ENCODE measurements around the gene NOTCH1. TPM values are rescaled to one million over a fixed set of nuclear protein-coding genes. Genes with fewer than 3 reads are reported as not detected.

Gene NOTCH1
- total RNA-seq, 1 donor from 2014 or later, result 39.7 TPM

DNA sequence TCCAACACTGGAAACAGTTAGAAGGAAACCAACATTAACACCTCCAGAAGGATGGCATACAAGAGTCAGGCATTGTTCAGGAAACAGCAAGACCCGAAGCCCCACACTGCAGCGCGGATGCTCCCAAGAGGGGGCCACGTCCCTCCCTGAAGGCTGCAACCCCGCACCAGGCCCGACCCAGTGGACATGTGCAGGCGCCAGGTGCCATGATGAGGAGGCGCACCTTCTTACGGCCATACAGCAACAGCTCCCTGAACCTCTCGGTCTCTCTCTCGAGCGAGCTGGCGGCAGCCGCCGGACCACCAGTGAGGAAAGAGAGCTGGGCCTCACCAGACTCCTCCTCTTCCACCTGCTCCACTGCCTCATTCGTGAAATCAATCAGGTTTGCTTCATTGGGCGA, 83.2 kb downstream of the NOTCH1 start:
- H3K4me3 ChIP-seq (ENCODE audit: low read depth, low read length), result no peak overlapping the region
- no peak for DNase-seq (ENCODE audit: low read depth)
- TF ChIP-seq, protein P1, sequence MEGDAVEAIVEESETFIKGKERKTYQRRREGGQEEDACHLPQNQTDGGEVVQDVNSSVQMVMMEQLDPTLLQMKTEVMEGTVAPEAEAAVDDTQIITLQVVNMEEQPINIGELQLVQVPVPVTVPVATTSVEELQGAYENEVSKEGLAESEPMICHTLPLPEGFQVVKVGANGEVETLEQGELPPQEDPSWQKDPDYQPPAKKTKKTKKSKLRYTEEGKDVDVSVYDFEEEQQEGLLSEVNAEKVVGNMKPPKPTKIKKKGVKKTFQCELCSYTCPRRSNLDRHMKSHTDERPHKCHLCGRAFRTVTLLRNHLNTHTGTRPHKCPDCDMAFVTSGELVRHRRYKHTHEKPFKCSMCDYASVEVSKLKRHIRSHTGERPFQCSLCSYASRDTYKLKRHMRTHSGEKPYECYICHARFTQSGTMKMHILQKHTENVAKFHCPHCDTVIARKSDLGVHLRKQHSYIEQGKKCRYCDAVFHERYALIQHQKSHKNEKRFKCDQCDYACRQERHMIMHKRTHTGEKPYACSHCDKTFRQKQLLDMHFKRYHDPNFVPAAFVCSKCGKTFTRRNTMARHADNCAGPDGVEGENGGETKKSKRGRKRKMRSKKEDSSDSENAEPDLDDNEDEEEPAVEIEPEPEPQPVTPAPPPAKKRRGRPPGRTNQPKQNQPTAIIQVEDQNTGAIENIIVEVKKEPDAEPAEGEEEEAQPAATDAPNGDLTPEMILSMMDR (conservative IDR thresholded peaks at IDR 0.05; ENCODE audit: low read depth, low read length), result no peak

DNA sequence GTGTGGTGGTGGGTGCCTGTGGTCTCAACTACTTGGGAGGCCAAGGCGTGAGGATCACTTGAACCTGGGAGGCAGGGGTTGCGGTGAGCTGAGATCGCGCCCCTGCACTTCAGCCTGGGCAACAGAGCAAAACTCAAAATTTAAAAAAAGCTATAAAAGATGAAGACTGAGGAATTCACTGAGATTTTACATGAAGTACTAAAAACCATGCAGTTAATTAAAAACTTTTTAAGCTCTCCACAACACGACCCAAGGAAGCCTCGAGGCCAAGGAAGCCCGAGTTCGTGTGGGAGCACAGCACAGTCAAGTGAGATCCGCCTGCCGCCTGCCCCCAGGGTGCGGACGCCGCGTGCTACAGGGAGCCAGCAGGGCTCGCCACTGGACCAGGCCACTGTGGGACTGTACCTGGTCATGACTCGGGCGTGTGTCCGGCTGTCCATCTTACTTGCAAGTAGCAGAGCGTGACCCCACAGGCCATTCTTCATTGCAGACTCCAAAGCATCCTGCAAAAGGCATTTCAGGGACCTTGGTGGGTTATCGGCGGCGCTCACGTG, 85.0 kb downstream of the NOTCH1 start:
- H3K4me3 ChIP-seq (ENCODE audit: low read depth, low read length), result no peak overlapping the region
- no peak for DNase-seq (ENCODE audit: low read depth)
- TF ChIP-seq, protein P1 (conservative IDR thresholded peaks at IDR 0.05; ENCODE audit: low read depth, low read length), result no peak

DNA sequence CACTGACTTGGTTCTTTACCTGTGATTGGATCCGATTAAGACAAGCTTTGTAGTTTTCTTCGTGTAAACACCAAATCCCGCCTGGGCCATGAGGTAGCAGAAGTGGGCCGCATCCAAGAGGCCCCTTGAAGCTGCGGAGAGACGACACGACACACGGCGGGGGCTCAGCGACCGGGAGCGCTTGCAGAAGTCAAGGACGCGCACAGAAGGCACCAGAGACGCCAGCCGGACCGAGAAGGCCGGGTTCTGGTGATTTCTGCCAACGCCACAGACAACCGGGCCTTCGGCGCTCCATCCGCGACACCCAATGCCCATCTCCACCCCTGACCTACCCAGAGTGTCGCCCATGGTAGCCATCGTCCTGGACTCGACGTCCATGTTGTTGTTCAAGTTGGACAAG, 86.4 kb downstream of the NOTCH1 start:
- TF ChIP-seq, protein P1 (conservative IDR thresholded peaks at IDR 0.05; ENCODE audit: low read depth, low read length), result no peak
- no peak for DNase-seq (ENCODE audit: low read depth)
- no peak overlapping the region for H3K4me3 ChIP-seq (ENCODE audit: low read depth, low read length)

DNA sequence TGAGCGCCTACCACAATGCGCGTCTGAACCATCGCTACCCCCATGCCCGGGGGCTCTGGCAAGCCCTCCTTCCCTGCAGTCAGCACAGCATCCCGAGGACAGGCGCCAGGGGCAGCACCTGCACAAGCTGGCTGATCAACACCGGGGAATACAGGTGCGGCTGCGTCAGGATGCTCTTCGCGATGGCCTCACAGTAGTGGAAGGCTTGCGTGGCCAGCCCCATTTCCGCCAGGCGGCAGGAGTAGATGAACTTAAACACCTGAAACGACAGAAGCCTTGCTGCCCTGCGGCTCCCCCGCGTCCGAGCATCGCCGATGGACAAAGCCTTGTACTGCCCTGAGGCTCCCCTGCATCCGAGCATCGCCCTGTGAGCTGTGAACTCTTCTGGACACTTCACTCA, 88.5 kb downstream of the NOTCH1 start:
- H3K4me3 ChIP-seq (ENCODE audit: low read depth, low read length), result no peak overlapping the region
- no peak for DNase-seq (ENCODE audit: low read depth)
- TF ChIP-seq, protein P1 (conservative IDR thresholded peaks at IDR 0.05; ENCODE audit: low read depth, low read length), result no peak

DNA sequence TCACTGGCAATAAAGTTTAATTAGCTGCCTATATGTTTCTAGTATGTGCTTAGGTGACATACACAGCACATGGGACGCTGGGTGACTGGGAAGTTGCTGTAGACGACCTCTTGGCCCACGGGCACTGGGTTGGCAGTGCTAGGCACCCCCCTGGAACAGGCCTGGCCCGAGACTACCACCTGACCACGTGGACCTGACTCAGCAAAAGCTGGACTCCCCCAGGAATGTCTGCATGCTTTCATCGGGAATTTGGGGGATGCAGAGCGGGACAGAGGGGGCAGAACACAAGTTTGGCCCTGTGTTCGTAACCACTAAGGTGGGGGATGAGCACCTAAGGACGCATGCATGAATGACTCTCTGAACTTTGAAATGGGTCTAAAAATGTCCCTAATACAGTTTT, 89.6 kb downstream of the NOTCH1 start:
- H3K4me3 ChIP-seq (ENCODE audit: low read depth, low read length), result no peak overlapping the region
- DNase-seq (ENCODE audit: low read depth), result no peak
- TF ChIP-seq, protein P1 (conservative IDR thresholded peaks at IDR 0.05; ENCODE audit: low read depth, low read length), result no peak

DNA sequence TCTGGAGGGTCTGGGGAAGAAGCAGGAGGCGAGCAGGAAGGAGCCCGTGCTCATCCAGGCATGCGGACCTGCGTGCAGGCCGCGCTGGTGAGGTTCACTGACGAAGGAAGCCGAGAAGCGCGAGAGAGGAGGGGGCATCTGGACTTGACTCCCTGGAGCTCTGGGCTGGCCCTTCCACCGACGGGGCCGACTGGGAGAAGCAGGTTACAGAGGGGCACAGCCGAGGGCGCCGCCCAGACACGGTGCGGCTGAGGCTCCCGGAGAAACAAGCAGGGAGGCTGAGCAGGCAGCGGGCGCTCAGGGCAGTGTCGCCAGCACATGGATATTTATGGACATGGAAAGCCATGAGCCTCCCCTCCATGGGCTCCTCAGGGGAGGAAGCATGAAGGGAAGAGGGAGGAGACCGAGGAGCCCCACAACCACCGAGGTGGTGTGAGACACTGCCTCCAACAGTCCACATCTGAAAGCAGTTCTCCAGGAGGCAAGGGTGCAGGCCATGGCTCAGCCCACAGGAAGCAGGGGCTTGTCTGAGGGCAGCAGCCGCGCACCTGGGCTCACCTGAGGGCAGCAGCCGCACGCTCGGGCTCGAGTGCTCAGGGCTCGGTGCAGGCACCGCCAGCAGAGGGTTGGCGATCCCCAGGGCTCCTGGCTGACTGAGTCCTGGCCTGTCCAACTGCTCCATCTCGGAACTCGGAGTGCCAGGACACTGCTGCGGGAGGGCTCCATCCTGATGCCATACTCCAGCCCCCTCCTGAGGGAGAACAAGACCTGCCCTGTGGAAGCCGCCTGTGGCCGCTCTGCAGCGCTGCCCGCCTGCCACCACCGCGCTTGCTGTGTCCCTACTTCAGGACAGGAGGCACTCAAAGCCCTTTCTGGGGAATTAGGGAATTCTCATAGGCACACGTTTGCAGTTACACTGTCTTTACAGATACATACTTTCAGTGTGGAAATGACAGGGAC, 90.5 kb downstream of the NOTCH1 start:
- DNase-seq (ENCODE audit: low read depth), result no peak
- TF ChIP-seq, protein P1 (conservative IDR thresholded peaks at IDR 0.05; ENCODE audit: low read depth, low read length), result no peak
- H3K4me3 ChIP-seq (ENCODE audit: low read depth, low read length), result no peak overlapping the region
